HG02852 (cell line): Measurements from ENCODE around the gene SLC3A2.

ENCODE experiments used
- ATAC-seq: cut with Tn5 transposase; IDR thresholded peaks from one replicate; pipeline ENCODE4 v1.9.1; 2021; ENCODE audit warnings: mild to moderate bottlenecking, moderate library complexity; ENCODE audit not compliant: unreplicated experiment

The SLC3A2 gene

GRCh38 chr11:62880231-62880802 lies 379 bp upstream of the SLC3A2 start:
- peak; percentile 16 for ATAC-seq

GRCh38 chr11:62881579-62882430 lies 1.1 kb downstream of the SLC3A2 start:
- peak; percentile 43 for ATAC-seq

- ATAC-seq, result no peak
Observed at GRCh38 chr11:62882431-62882749, 1.7 kb downstream of the SLC3A2 start.

- ATAC-seq, result no peak
Observed at GRCh38 chr11:62882788-62883501, 2.2 kb downstream of the SLC3A2 start.

GRCh38 chr11:62883673-62884072 lies 3.0 kb downstream of the SLC3A2 start:
- no peak for ATAC-seq

GRCh38 chr11:62885137-62885750 lies 4.5 kb downstream of the SLC3A2 start:
- no peak for ATAC-seq

- no peak for ATAC-seq
Observed at GRCh38 chr11:62888406-62888805, 7.7 kb downstream of the SLC3A2 start.

- ATAC-seq, result no peak
Observed at GRCh38 chr11:62889126-62889483, 8.4 kb downstream of the SLC3A2 start.

- ATAC-seq, result no peak
Observed at GRCh38 chr11:62889484-62890437, 9.1 kb downstream of the SLC3A2 start.

GRCh38 chr11:62892077-62892922 lies 11.6 kb downstream of the SLC3A2 start:
- no peak for ATAC-seq

GRCh38 chr11:62895501-62895900 lies 14.8 kb downstream of the SLC3A2 start:
- ATAC-seq, result no peak

GRCh38 chr11:62896049-62896448 lies 15.4 kb downstream of the SLC3A2 start:
- ATAC-seq, result no peak

GRCh38 chr11:62897311-62897710 lies 16.6 kb downstream of the SLC3A2 start:
- ATAC-seq, result no peak

GRCh38 chr11:62898027-62898426 lies 17.3 kb downstream of the SLC3A2 start:
- ATAC-seq, result no peak

- ATAC-seq, result no peak
Observed at GRCh38 chr11:62902932-62903331, 22.2 kb downstream of the SLC3A2 start.

GRCh38 chr11:62905296-62905695 lies 24.6 kb downstream of the SLC3A2 start:
- ATAC-seq, result no peak

GRCh38 chr11:62905927-62906531 lies 25.3 kb downstream of the SLC3A2 start:
- ATAC-seq, result no peak

- no peak for ATAC-seq
Observed at GRCh38 chr11:62908468-62909072, 27.9 kb downstream of the SLC3A2 start.
